Progenitor cell of endocrine pancreas (in vitro differentiated cells): ENCODE measurements around the gene ATXN7L1. TPM values are rescaled to one million over a fixed set of nuclear protein-coding genes. Genes with fewer than 3 reads are reported as not detected.

ENCODE experiments used
- DNase-seq: peaks from one replicate; pipeline ENCODE4 v3.0.0; 2021; ENCODE audit warnings: low spot score; ENCODE audit not compliant: unreplicated experiment
- H3K27ac Mint-ChIP-seq: 2 replicates; pipeline ENCODE4 v1.8.0; 2021; ENCODE audit warnings: mild to moderate bottlenecking, moderate library complexity, mixed read lengths
- H3K27me3 Mint-ChIP-seq: 2 replicates; pipeline ENCODE4 v1.8.0; 2021; ENCODE audit warnings: mixed read lengths
- H3K36me3 Mint-ChIP-seq: 2 replicates; pipeline ENCODE4 v1.8.0; 2022; ENCODE audit warnings: mixed read lengths; ENCODE audit not compliant: insufficient read depth
- H3K4me1 Mint-ChIP-seq: 2 replicates; pipeline ENCODE4 v1.8.0; 2021; ENCODE audit warnings: low read depth, mixed read lengths
- H3K4me3 Mint-ChIP-seq: 2 replicates; pipeline ENCODE4 v1.8.0; 2021; ENCODE audit warnings: low read depth, mild to moderate bottlenecking, moderate library complexity, mixed read lengths
- H3K9me3 Mint-ChIP-seq: 2 replicates; pipeline ENCODE4 v1.8.0; 2021; ENCODE audit warnings: low read depth, mixed read lengths
- total RNA-seq: library from RNA; stranded (reverse); gene quantifications from 2 replicates; pipeline ENCODE4 v1.2.1, GENCODE V29; 2021
- TF ChIP-seq, protein P1 (sequence below): fragments of 200-600 bp; sonication (generic); IDR thresholded peaks from one replicate; pipeline ENCODE4 v1.5.0; 2021; ENCODE audit warnings: antibody characterized with exemption, mild to moderate bottlenecking; ENCODE audit not compliant: unreplicated experiment

Gene ATXN7L1
- total RNA-seq, 1 donor from 2014 or later: 18.3 TPM

DNA sequence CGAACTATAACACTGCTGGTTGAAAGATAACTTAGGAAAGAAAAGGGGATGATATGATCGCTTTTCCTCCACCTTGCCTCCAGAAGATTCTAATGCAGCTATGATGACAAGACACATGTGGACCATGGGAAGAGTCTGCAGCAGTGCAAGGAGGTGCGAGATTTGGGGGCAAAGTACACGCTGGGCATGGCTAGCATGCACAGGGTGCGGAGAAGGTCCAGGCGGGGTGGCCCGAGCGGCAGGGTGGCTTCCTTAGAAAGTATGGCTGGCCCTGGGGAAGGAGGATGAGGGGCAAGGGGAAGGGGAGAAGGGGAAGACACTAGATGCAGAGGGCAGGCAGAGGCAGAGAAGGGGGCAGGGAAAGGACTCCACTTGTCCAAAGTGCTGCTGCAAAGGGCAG is 15.6 kb downstream of the ATXN7L1 start:
- Mint-ChIP-seq H3K36me3 (peaks cover 3% of the 10 kb centered on the region), H3K4me3 (no peak overlapping the region), H3K27me3 (peaks cover 8% of the 10 kb centered on the region), H3K27ac (no peak overlapping the region), H3K9me3 (no peaks in the 10 kb centered on the region), H3K4me1 (peaks cover 5% of the 10 kb centered on the region)
- no peak for DNase-seq
- TF ChIP-seq, protein P1, sequence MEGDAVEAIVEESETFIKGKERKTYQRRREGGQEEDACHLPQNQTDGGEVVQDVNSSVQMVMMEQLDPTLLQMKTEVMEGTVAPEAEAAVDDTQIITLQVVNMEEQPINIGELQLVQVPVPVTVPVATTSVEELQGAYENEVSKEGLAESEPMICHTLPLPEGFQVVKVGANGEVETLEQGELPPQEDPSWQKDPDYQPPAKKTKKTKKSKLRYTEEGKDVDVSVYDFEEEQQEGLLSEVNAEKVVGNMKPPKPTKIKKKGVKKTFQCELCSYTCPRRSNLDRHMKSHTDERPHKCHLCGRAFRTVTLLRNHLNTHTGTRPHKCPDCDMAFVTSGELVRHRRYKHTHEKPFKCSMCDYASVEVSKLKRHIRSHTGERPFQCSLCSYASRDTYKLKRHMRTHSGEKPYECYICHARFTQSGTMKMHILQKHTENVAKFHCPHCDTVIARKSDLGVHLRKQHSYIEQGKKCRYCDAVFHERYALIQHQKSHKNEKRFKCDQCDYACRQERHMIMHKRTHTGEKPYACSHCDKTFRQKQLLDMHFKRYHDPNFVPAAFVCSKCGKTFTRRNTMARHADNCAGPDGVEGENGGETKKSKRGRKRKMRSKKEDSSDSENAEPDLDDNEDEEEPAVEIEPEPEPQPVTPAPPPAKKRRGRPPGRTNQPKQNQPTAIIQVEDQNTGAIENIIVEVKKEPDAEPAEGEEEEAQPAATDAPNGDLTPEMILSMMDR: no peak

DNA sequence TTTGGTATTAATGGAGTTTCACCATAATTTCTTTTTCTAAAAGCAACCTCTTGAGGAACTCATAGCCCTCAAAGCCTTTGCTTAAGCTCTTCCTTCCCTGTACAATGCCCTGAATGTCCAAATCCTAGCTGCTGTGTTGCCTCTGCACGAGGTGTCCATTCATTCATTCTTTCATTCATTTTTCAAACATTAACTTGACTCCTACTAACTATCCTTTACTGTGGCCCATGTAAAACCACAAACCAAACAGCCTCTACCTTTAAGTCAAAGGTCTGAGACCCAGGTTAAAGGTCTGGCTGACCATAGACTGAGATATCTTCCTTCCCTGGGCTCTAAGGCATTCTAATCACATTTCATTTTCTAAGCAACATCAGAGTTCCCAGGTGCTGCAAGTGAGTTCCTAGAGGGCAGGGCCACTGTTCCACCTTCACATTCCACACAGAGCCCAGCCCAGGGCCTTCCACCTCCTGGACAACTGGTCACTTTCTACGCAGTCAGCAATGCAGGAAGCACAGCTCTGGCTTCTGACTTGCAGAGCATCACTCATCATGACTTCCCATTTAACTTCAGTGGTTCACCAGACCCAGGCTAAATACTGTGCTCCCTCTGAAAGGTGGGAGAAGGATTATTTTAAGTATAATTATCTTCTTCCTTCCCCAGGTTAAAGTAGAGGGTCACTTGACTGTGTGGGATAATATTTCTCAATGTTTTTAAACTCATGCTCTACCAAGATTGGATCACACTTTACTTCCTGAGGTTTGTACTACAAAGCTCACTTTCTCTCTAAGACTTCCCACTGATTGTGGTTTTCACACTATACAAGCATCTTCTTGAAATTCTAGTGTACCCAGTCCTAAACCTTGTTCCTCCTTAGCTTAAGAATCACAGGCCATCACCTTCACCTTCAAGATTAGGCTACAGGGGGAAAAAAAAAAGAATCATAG is 19.1 kb downstream of the ATXN7L1 start:
- no peaks in the 10 kb centered on the region for H3K9me3 Mint-ChIP-seq
- peaks cover 2% of the 10 kb centered on the region for H3K36me3 Mint-ChIP-seq
- H3K4me3 Mint-ChIP-seq: no peak overlapping the region
- no peak overlapping the region for H3K27ac Mint-ChIP-seq
- DNase-seq: no peak
- H3K27me3 Mint-ChIP-seq: peaks cover 6% of the 10 kb centered on the region
- peaks cover 5% of the 10 kb centered on the region for H3K4me1 Mint-ChIP-seq
- TF ChIP-seq, protein P1: no peak

DNA sequence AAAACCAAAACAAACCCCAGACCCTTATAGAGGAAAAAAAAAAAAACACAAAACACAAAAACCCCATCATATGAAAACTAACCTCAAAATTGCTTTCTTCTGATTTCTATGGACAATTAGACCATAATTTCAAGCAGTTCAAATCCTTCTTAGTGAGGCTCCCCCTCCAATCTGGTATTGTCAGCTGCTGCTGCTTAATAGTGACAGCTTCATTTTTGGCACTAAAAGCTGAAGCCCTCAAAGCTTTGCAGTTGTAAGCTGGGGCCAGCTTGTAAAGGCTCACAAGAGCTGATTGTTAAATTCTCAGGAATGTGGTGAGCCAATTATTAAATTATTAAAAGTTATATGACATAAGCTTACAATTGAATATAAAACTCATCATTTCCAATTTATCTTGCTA is 21.9 kb downstream of the ATXN7L1 start:
- Mint-ChIP-seq H3K27ac (no peak overlapping the region), H3K9me3 (no peaks in the 10 kb centered on the region), H3K36me3 (peaks cover 2% of the 10 kb centered on the region), H3K4me1 (peaks cover 7% of the 10 kb centered on the region), H3K27me3 (peaks cover 5% of the 10 kb centered on the region), H3K4me3 (no peak overlapping the region)
- TF ChIP-seq, protein P1: no peak
- DNase-seq: no peak

DNA sequence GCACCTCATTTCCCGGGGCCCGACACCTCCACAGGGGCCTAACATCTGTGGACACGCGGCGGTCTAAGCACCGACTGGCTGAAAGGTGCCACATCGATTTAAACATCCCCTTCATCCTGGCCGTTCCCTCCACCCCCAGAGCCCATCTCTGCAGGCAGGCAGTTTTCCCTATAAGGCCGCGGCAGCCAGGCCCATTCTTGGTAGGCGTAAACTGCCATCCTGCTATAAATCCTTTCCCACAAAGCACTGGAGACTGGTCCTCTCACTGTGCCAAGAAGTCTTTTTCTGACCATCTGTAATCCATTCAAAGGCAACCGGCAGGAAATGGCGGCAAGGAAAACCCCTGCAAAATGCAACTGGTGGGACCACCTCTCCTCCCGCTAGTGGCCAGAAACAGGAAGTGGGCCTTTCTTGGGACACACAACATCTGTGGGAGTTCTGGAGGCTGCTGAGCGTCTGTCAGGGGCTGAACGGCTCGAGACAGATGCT is 22.4 kb downstream of the ATXN7L1 start:
- H3K4me3 Mint-ChIP-seq: no peak overlapping the region
- peaks cover 5% of the 10 kb centered on the region for H3K27me3 Mint-ChIP-seq
- H3K4me1 Mint-ChIP-seq: peaks cover 9% of the 10 kb centered on the region
- TF ChIP-seq, protein P1: no peak
- no peak overlapping the region for H3K27ac Mint-ChIP-seq
- peaks cover 2% of the 10 kb centered on the region for H3K36me3 Mint-ChIP-seq
- DNase-seq: no peak
- no peaks in the 10 kb centered on the region for H3K9me3 Mint-ChIP-seq

DNA sequence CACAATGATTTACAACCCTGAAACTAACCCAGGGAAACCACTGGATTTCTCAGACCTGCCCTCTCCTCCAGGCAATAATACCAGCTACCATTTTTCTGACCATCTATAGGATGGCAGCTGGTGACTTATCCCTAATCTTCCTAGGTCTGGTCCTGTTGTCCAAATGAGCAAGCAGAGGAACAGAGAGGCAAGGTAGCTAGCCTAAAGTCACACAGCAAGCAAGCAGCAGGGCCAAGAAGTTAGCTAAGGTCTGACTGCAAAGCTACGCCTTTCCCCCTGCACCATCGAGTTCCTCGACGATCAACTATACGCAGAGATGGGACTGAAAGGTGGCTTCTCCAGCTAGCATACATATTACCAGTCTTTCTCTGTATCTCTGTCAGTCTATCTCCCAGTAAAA is 25.3 kb downstream of the ATXN7L1 start:
- Mint-ChIP-seq H3K4me1 (peaks cover 6% of the 10 kb centered on the region), H3K4me3 (no peak overlapping the region), H3K36me3 (peaks cover 7% of the 10 kb centered on the region), H3K27ac (no peak overlapping the region), H3K27me3 (peaks cover 5% of the 10 kb centered on the region), H3K9me3 (no peaks in the 10 kb centered on the region)
- no peak for DNase-seq
- TF ChIP-seq, protein P1: no peak
